Liver (tissue), 9 donors: Measurements from ENCODE around the gene DTWD1. TPM values are rescaled to one million over a fixed set of nuclear protein-coding genes. Genes with fewer than 3 reads are reported as not detected.

Source experiments
- DNase-seq: peaks from one replicate; pipeline ENCODE4 v3.0.0-alpha.2; 2017; ENCODE audit warnings: low spot score
- H3K27ac ChIP-seq, 2 donors: one replicate each; pipeline ENCODE4 v1.7.0; 2013; ENCODE audit warnings: inconsistent platforms in 2 of 2, low read length in 2 of 2, control low read depth in 1 of 2, low read depth in 1 of 2, mild to moderate bottlenecking in 1 of 2
- H3K27me3 ChIP-seq, 4 donors: one replicate each; pipeline versions ENCODE4 v1.6.1 to v1.7.0; 2013; ENCODE audit warnings: low read length in 3 of 4, inconsistent platforms in 1 of 4, mild to moderate bottlenecking in 1 of 4, moderate library complexity in 1 of 4; ENCODE audit not compliant: control insufficient read depth in 4 of 4, insufficient read depth in 4 of 4
- H3K36me3 ChIP-seq, 4 donors: one replicate each; pipeline versions ENCODE4 v1.6.1 to v1.7.0; 2013; ENCODE audit warnings: low read length in 3 of 4, mild to moderate bottlenecking in 3 of 4, low read depth in 1 of 4, moderate library complexity in 1 of 4; ENCODE audit not compliant: control insufficient read depth in 4 of 4, insufficient read depth in 3 of 4
- H3K4me1 ChIP-seq, 4 donors: one replicate each; pipeline versions ENCODE4 v1.6.1 to v1.7.0; 2013; ENCODE audit warnings: low read length in 3 of 4, mild to moderate bottlenecking in 3 of 4, moderate library complexity in 1 of 4; ENCODE audit not compliant: control insufficient read depth in 4 of 4, insufficient read depth in 4 of 4
- H3K4me3 ChIP-seq, 3 donors: one replicate each; pipeline versions ENCODE4 v1.6.1 to v1.7.0; 2013; ENCODE audit warnings: low read length in 3 of 3, control low read depth in 1 of 3, low read depth in 1 of 3, mild to moderate bottlenecking in 1 of 3
- H3K9ac ChIP-seq, 2 donors: one replicate each; pipeline ENCODE4 v1.7.0; 2013; ENCODE audit warnings: low read length in 2 of 2, mild to moderate bottlenecking in 2 of 2, moderate library complexity in 2 of 2, control low read depth in 1 of 2, low read depth in 1 of 2
- H3K9me3 ChIP-seq, 4 donors: one replicate each; pipeline versions ENCODE4 v1.6.1 to v1.7.0; 2013; ENCODE audit warnings: low read length in 3 of 4; ENCODE audit not compliant: control insufficient read depth in 4 of 4
- ATF3 ChIP-seq: IDR thresholded peaks from 2 replicates; pipeline ENCODE4 v1.6.1; 2016; ENCODE audit warnings: antibody characterized with exemption
- CTCF ChIP-seq: fragments of 150-350 bp; IDR thresholded peaks from 2 replicates; pipeline ENCODE4 v1.5.1; 2017; ENCODE audit warnings: improper control_type of control experiment, low read depth, low read length; ENCODE audit not compliant: missing input control
- GABPA ChIP-seq, 2 donors: IDR thresholded peaks in 1 of 2; conservative IDR thresholded peaks in 1 of 2; 2 replicates each; pipeline ENCODE4 v1.6.1; 2016; ENCODE audit warnings: antibody characterized with exemption in 2 of 2, mild to moderate bottlenecking in 1 of 2, moderate library complexity in 1 of 2
- HNF4A ChIP-seq, 2 donors: conservative IDR thresholded peaks; 2 replicates each; pipeline ENCODE4 v1.6.1; 2016; ENCODE audit warnings: antibody characterized with exemption in 2 of 2, mild to moderate bottlenecking in 2 of 2
- HNF4G ChIP-seq: IDR thresholded peaks from 2 replicates; pipeline ENCODE4 v1.6.1; 2016; ENCODE audit warnings: antibody characterized with exemption
- JUND ChIP-seq, 2 donors: IDR thresholded peaks; 2 replicates each; pipeline ENCODE4 v1.6.1; 2016; ENCODE audit warnings: antibody characterized with exemption in 2 of 2
- MAX ChIP-seq: IDR thresholded peaks from 2 replicates; pipeline ENCODE4 v1.6.1; 2016; ENCODE audit warnings: antibody characterized with exemption
- NR2F2 ChIP-seq: IDR thresholded peaks from 2 replicates; pipeline ENCODE4 v1.6.1; 2016; ENCODE audit warnings: antibody characterized with exemption
- RAD21 ChIP-seq, 2 donors: IDR thresholded peaks; 2 replicates each; pipeline ENCODE4 v1.6.1; 2016; ENCODE audit warnings: antibody characterized with exemption in 2 of 2, mild to moderate bottlenecking in 2 of 2
- REST ChIP-seq: IDR thresholded peaks from 2 replicates; pipeline ENCODE4 v1.6.1; 2016; ENCODE audit warnings: antibody characterized with exemption, mild to moderate bottlenecking
- RXRA ChIP-seq, 2 donors: IDR thresholded peaks; 2 replicates each; pipeline ENCODE4 v1.6.1; 2017 to 2018; ENCODE audit warnings: antibody characterized with exemption in 2 of 2, mild to moderate bottlenecking in 1 of 2
- SP1 ChIP-seq: IDR thresholded peaks from 2 replicates; pipeline ENCODE4 v1.6.1; 2018; ENCODE audit warnings: antibody characterized with exemption, mild to moderate bottlenecking
- TAF1 ChIP-seq: conservative IDR thresholded peaks from 2 replicates; pipeline ENCODE4 v1.6.1; 2016; ENCODE audit warnings: antibody characterized with exemption, mild to moderate bottlenecking
- YY1 ChIP-seq: IDR thresholded peaks from 2 replicates; pipeline ENCODE4 v1.6.1; 2016; ENCODE audit warnings: antibody characterized with exemption, mild to moderate bottlenecking
- ZBTB33 ChIP-seq: IDR thresholded peaks from 2 replicates; pipeline ENCODE4 v1.6.1; 2016; ENCODE audit warnings: antibody characterized with exemption
- WGBS: extraction: QIAGEN DNeasy Blood & Tissue Kit; methylation state at CpG from one replicate; pipeline ENCODE4 v1.1.7; 2013; 5-methylcytosine and 5-hydroxymethylcytosine counted together
- polyA plus RNA-seq, 2 donors: library from polyadenylated mRNA; stranded (reverse) in 1 of 2; unstranded in 1 of 2; fragments of 200-250 nt in 1 of 2; fragments of >200 nt in 1 of 2; fragmentation: Nextera tagmentation in 1 of 2; extraction: Ambion mirVana in 1 of 2; gene quantifications; one replicate each; pipeline versions ENCODE4 v1.2.1 to v1.2.3, GENCODE V29; 2013 to 2015
- total RNA-seq, 2 donors: library from RNA; depleted of rRNA; stranded (reverse); fragments of >200 nt; gene quantifications; one replicate each; pipeline ENCODE4 v1.2.3, GENCODE V29; 2014
- donor health status: healthy.
- donor health status: healthy.
- donor health status: healthy.
- donor health status: healthy.
- donor health status: healthy.

DTWD1 gene
- total and polyA plus RNA-seq, 4 donors: 5.8 to 10.8 (median 9.7) TPM

- Histone ChIP-seq H3K27me3 (peaks cover 0 to 2% (median 0%) of the 10 kb centered on the region in 4 donors), H3K27ac (no peak overlapping the region)
- no peak for TF ChIP-seq TAF1
- TF ChIP-seq SP1: no peak
- TF ChIP-seq GABPA (IDR thresholded peaks at IDR 0.05 in 1 of 2, conservative IDR thresholded peaks at IDR 0.05 in 1 of 2): no peak
- TF ChIP-seq MAX: no peak
- TF ChIP-seq RXRA (IDR thresholded peaks at IDR 0.05): no peak
- TF ChIP-seq RAD21 (IDR thresholded peaks at IDR 0.05): no peak
- no peak for TF ChIP-seq ZBTB33
- TF ChIP-seq JUND (IDR thresholded peaks at IDR 0.05): no peak
- TF ChIP-seq HNF4G: no peak
- no peak for TF ChIP-seq ATF3
- TF ChIP-seq CTCF: no peak
- no peak for TF ChIP-seq NR2F2
- no peak for TF ChIP-seq YY1
These were observed 54.2 kb downstream of the DTWD1 start for GRCh38 chr15:49675041-49675440.

GRCh38 chr15:49678655-49679054 is 57.8 kb downstream of the DTWD1 start:
- no peak for DNase-seq
- no peak overlapping the region for H3K4me3 ChIP-seq
- H3K36me3 ChIP-seq: no peaks in the 10 kb centered on the region
- TF ChIP-seq ZBTB33 (no peak), RXRA (IDR thresholded peaks at IDR 0.05) (no peak), JUND (IDR thresholded peaks at IDR 0.05) (no peak), REST (no peak), NR2F2 (no peak), TAF1 (no peak), HNF4G (no peak), HNF4A (conservative IDR thresholded peaks at IDR 0.05) (no peak), GABPA (IDR thresholded peaks at IDR 0.05 in 1 of 2, conservative IDR thresholded peaks at IDR 0.05 in 1 of 2) (no peak), ATF3 (no peak), MAX (no peak)
- H3K27me3 ChIP-seq: peaks cover 0 to 2% (median 0%) of the 10 kb centered on the region in 4 donors
- no peaks in the 10 kb centered on the region for H3K9me3 ChIP-seq
- 81% methylated on average over 4 of the region's 4 CpGs for WGBS
- no peak overlapping the region for H3K9ac ChIP-seq
- no peak overlapping the region for H3K27ac ChIP-seq
- H3K4me1 ChIP-seq: no peaks in the 10 kb centered on the region

More at GRCh38 chr15:49675041-49675440, 54.2 kb downstream of the DTWD1 start:
- H3K9ac ChIP-seq: no peak overlapping the region
- no peak overlapping the region for H3K4me3 ChIP-seq
- H3K4me1 ChIP-seq: no peaks in the 10 kb centered on the region
- DNase-seq: no peak
- H3K9me3 ChIP-seq: no peaks in the 10 kb centered on the region
- no peaks in the 10 kb centered on the region for H3K36me3 ChIP-seq
